ENCODE results near the gene PRKCD.
"Not testable (repeated sequence)": the region's sequence is repeated elsewhere in the genome, so short reads cannot be mapped to it uniquely, and the experiment has no call there.

Gene PRKCD

DNA sequence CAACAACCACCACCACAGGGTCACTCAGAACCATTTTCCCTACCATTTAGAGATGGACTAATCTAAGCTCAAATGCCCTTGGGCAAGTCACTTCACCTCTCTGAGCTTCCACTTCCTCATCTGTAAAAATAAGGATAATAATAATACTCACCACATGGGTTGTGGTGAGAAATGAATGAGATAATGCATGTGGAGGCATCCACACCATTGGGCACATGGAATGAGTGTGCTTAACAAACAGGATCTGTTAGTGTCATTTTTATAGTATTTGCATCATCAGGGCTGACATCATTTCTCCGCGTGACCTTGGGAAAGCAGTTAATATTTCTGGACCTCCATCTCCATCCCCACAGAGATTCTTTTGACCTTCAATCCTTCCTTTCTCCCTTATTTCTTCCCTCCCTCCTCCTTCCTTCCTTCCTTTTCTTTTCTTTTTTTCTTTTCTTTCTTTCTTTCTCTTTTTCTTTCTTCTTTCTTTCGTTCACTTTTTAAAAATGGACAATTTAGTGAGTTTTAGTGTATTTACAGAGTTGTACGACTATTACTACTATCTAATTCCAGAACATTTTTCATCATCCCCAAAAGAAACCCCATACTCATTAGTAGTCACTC, 23.1 kb upstream of the PRKCD start:
- in situ Hi-C loops (cut with HindIII; ENCODE audit: low pct_ligation_motif_present, low pct_unique_long_range_greater_than_20kb, low sequenced_read_pairs) = no loop called here
- DNase-seq = no peak

GRCh38 chr3:53139906-53140846, 20.8 kb upstream of the PRKCD start:
- DNase-seq = no peak
- in situ Hi-C loops (cut with HindIII; ENCODE audit: low pct_ligation_motif_present, low pct_unique_long_range_greater_than_20kb, low sequenced_read_pairs) = no loop called here

DNA sequence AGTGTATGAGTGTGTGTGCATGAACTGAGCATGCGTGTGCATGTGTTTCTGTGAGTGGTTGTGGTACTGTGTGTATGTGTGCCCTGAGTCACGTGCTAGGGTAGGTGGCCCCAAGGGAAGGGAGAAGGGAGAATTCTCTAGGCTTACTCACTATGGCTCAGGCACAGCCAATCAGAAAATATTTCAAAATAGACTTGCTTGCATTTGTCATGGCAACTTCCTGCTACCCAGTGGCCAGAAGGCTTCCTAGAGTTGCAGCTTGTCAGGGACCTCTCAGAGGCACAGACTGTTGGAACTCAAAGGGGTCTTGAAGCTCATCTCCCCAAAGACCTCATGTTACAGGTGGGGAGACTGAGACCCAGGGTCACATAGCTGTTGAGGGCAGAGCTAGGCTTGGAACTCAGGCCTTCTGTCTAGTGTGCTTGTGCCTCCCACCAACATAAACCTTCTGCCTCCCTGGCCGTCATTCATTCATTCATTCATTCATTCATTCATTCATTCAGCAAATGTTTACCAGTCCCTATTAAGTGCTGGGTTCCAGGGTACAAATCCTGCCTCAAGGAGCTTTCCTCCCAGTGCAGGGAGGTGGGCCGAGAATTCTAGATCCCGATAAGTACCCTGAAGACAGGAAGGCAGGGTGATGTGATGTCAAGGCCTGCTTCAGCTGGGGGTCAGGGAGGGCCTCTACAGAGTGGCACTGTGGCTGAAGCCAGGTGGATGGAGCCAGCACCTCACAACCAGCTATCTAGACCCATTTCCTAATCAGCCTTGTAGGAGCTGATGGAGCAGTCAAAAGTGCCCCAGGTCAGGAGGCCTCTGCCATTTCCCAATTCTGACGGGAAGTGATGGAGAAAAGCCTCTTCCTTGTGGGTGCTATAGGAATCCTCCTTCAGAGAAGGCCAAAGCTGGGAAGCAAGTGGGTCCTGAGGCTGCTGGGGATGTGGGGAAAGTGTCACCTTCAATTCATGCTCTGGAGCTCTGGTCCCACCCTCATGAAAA, 19.9 kb upstream of the PRKCD start:
- peak; percentile 9 for DNase-seq
- in situ Hi-C loops (cut with HindIII; ENCODE audit: low pct_ligation_motif_present, low pct_unique_long_range_greater_than_20kb, low sequenced_read_pairs) = no loop called here

GRCh38 chr3:53142986-53143385, 18.0 kb upstream of the PRKCD start:
- in situ Hi-C loops (cut with HindIII; ENCODE audit: low pct_ligation_motif_present, low pct_unique_long_range_greater_than_20kb, low sequenced_read_pairs) = no loop called here
- no peak for DNase-seq

GRCh38 chr3:53144446-53144845, 16.6 kb upstream of the PRKCD start:
- DNase-seq = no peak
- in situ Hi-C loops (cut with HindIII; ENCODE audit: low pct_ligation_motif_present, low pct_unique_long_range_greater_than_20kb, low sequenced_read_pairs) = no loop called here

DNA sequence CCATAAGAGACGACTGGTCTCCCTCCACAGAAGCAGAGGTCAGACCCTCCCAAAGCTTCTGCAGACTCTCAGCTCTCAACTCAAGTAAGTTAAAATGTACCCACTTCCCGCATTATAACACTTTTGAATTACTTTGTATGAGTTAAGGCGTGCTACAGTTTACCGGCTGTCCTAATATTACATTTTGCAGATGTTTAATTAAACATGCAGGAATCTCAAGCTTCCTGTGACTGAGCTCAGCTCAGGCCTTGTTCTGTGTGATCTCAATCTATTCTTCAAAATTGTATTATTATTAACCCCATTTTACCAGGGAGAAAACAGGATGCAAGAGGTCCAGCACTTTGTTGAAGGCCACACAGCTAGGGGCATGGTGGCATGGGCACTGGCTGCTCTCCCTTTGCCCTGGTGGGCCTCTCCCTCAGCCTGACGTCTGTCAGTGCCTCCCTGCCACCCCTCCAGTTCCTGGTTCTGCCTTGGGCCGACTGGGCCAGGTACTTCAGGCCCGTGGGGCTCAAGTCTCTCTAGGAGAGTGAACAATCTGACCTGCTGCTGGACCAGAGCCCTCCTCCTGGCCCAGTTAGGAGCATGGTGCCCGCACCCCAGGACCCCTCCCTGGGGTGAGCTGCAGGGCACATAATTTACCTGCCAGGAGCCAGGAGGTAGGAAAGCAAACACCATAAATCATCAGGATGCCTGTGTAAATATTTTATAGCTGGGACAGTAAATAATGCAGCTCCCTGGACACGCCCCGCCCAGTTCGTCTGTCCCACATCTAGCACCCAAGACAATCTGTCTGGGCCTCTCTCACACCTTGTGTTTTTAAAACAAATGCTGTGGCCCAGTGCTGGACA, 15.9 kb upstream of the PRKCD start:
- in situ Hi-C loops (cut with HindIII; ENCODE audit: low pct_ligation_motif_present, low pct_unique_long_range_greater_than_20kb, low sequenced_read_pairs) = no loop called here
- no peak for DNase-seq

GRCh38 chr3:53145713-53146080, 15.3 kb upstream of the PRKCD start:
- in situ Hi-C loops (cut with HindIII; ENCODE audit: low pct_ligation_motif_present, low pct_unique_long_range_greater_than_20kb, low sequenced_read_pairs) = no loop called here
- DNase-seq = no peak

DNA sequence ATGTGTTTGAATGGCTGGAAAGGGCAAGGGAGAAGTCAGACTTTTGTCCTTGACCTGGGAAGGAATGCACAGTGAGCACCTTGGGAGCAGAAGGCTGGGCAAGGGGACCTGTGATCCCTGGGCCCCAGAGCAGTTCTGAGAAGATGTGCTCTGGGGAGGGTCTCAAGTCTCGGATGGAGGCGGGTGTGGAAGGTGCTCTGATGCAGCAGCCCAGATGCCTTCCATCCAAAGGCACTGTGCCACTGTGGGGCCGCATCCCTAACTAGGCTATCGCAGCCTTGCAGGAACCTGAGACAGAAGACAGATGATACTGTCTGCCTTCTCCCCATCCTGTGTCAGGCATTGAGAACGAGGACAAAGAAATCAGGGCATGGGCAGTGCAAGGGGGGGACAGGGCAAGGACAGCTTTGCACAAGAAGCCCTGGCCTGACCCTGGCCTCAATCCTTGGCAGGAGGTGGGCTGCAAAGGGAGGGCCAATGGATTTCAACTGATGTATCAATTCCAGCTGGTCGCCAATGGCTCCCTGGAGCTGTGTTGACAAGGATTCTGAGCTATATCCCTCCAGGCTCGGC, 14.6 kb upstream of the PRKCD start:
- in situ Hi-C loops (cut with HindIII; ENCODE audit: low pct_ligation_motif_present, low pct_unique_long_range_greater_than_20kb, low sequenced_read_pairs) = no loop called here
- no peak for DNase-seq

GRCh38 chr3:53147151-53147902, 13.7 kb upstream of the PRKCD start:
- in situ Hi-C loops (cut with HindIII; ENCODE audit: low pct_ligation_motif_present, low pct_unique_long_range_greater_than_20kb, low sequenced_read_pairs) = no loop called here
- no peak for DNase-seq

DNA sequence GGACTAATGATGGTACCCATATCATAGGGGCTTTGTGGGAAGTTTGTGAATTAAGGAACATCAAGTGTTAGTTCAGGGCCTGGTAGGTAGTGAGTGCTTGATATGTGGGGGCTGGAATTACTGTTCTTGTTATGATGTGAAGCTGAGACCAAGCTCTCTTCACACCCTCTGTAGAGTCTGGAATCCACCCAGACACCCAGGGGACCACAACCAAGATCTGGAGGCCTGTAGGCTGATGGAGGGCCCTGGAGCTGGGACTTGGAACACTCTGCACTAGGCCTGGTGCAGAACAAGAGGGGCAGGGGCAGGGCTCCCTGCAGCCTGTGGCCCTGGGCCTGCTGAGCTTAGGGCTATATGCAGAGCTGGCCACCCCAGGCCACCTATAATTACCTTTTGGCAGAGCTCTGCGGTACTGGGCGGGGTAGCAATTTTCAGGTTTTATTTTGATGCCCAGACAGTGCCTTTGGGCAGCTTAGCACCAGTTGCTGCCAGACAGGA, 13.1 kb upstream of the PRKCD start:
- in situ Hi-C loops (cut with HindIII; ENCODE audit: low pct_ligation_motif_present, low pct_unique_long_range_greater_than_20kb, low sequenced_read_pairs) = no loop called here
- no peak for DNase-seq

DNA sequence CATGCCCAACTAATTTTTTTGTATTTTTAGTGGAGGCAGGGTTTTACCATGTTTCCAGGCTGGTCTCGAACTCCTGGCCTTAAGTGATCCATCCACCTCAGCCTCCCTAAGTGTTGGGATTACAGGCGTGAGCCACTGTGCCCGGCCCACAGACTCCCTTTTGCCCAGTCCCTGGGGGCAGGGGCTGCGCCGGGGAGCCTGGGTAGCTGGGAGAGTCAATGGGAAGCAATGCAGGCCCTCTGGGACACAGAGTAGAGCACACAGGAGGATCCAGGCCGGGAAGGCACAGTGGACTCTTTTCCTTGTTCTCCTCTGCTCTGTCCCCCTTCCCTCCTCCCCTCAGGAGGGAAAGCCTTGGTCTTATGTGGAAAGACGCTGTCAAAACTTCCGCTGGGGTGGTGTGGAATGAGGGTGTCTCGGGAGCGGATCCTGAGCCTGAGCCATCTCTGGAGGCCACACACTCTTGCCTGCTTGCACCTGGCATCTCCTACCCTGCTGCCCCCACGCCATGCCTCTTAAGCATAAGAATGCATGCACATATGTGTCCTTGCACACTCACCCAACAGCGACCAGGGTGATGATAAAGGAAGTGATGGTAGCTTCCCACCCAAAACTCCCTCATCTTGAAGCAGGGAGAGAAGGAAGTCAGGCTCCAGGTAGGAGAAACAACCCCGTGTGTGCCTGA, 11.9 kb upstream of the PRKCD start:
- DNase-seq = no peak
- in situ Hi-C loops (cut with HindIII; ENCODE audit: low pct_ligation_motif_present, low pct_unique_long_range_greater_than_20kb, low sequenced_read_pairs) = no loop called here

DNA sequence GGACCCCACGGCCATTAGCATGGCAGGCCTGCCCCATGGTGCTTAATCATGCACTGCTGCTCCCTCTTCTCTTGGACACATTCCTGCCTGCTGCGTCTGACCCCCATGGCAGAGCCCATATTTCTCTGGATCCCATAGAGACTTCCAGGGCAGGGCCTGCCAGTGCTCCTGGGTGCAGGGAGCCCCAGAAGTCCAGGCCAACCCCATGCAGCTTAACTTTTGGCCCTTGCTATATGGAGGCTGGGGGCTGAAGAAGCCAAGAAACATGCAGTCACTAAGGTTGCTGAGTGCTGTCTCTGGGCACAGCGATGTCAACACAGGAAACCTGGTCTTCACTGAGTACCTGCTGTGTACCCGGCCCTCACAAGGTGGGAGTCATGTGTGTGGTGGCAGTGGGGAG, 11.3 kb upstream of the PRKCD start:
- no peak for DNase-seq
- in situ Hi-C loops (cut with HindIII; ENCODE audit: low pct_ligation_motif_present, low pct_unique_long_range_greater_than_20kb, low sequenced_read_pairs) = no loop called here

DNA sequence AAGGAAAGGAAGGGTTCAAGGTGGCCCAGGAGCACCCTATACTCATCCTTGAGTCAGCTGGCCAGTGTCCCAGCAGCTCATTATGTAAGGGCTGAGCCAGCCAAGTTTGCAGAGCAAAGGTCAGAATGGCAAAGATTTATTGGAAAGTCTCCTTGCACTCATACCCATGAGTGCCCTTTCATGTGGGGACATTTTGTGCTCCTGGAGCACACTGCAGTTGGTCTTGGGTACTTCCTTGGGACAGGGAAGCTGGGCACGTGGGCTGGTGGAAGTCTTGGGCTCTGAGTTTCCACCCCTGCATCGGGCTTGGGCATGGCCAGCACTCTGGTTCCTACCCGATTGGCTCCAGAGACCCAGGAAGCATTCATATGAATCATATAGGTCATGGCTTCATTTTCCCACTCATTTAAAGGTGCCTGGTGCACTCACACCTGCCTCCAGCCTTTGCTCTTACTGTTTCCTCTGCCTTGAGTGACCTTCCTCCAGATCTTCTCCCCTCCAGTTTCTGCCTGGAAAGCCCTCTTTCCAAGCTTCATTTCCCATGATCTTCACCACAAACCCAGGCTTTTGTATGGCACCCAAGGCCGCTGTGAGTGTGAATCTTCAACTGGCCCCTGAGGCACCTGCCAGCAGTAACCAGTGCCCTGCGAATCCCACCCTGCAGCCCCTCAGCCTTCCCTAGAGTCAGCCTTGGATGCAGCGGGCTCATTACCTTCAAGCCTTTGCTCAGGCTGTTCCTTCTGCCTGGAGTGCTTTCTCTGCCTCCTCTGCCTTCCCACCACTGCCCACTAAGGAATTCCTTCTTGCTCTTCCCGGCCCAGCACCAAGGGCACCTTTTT, 10.5 kb upstream of the PRKCD start:
- peak; percentile 40 for DNase-seq
- in situ Hi-C loops (cut with HindIII; ENCODE audit: low pct_ligation_motif_present, low pct_unique_long_range_greater_than_20kb, low sequenced_read_pairs) = no loop called here

DNA sequence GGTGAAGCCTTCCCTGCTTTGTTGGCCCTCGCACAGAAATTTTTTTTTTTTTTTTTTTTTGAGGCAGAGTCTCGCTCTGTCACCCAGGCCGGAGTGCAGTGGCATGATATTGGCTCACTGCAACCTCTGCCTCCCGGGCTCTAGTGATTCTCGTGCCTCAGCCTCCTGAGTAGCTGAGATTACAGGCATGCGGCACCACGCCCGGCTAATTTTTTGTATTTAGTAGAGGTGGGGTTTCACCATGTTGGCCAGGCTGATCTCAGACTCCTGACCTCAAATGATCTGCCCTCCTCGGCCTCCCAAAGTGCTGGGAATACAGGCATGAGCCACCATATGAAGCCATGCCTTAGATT, 9.9 kb upstream of the PRKCD start:
- DNase-seq; in situ Hi-C loops (cut with HindIII; ENCODE audit: low pct_ligation_motif_present, low pct_unique_long_range_greater_than_20kb, low sequenced_read_pairs): not testable (repeated sequence)

DNA sequence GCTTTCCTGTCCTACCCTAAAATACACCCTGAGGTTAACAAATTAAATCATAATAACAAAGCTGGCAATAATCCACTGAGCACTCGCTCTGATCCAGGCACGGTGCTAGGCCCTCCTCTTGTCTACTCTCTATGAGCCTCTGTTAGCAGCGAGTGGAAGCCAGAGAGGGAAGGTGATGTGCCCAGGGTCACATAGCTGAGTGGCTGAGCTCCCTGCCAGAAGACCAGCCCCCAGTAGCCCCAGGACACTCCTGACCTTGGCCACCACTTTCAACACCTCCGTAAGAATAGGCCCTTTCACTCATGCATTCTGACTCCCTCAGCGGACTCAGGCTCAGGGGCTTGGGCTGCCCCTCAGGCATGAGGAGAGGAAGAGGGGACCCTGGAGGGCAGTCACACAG, 9.5 kb upstream of the PRKCD start:
- in situ Hi-C loops (cut with HindIII; ENCODE audit: low pct_ligation_motif_present, low pct_unique_long_range_greater_than_20kb, low sequenced_read_pairs) = no loop called here
- DNase-seq = no peak

All from ACHN (cell line).